Anterior cingulate cortex (tissue), 58 donors: ENCODE data around the gene SNX5.
A peak's percentile ranks its signal among the peaks of the same experiment; 100 is the strongest.

ENCODE experiments used
- DNase-seq, 58 donors: peaks; one replicate each; lab custom pipeline; 2025; lab: John Stamatoyannopoulos, UW

Gene SNX5

GRCh38 chr20:17968366-17969277 is at the start of gene SNX5, which contains the start of gene MGME1:
TSS of gene SNX5 (minus strand) at chr20:17968794. CDS start at chr20:17968425, 369 bp downstream.
TSS of gene MGME1 (plus strand) at chr20:17969018. CDS start at chr20:17969860, 842 bp downstream.
- DNase-seq, result peak; percentile 80 to 100 (median 99)

GRCh38 chr20:18018100-18018499 is 49.5 kb upstream of the SNX5 start:
- no peak for DNase-seq

- DNase-seq, result no peak
Measured at GRCh38 chr20:18016772-18017171, 48.2 kb upstream of the SNX5 start.

- DNase-seq, result peak in 5 of 58 donors; percentile 20 to 47 (median 26)
Measured at GRCh38 chr20:18014411-18014810, 45.8 kb upstream of the SNX5 start.

GRCh38 chr20:18012901-18013300 is 44.3 kb upstream of the SNX5 start:
- DNase-seq, result no peak

GRCh38 chr20:18011951-18012645 is 43.5 kb upstream of the SNX5 start:
- no peak for DNase-seq

GRCh38 chr20:18011482-18011881 is 42.9 kb upstream of the SNX5 start:
- no peak for DNase-seq

- DNase-seq, result no peak
Measured at GRCh38 chr20:18009116-18009515, 40.5 kb upstream of the SNX5 start.

- DNase-seq, result peak in 10 of 58 donors; percentile 8 to 64 (median 30)
Measured at GRCh38 chr20:18007534-18008292, 39.1 kb upstream of the SNX5 start.

GRCh38 chr20:18006684-18007083 is 38.1 kb upstream of the SNX5 start:
- no peak for DNase-seq

GRCh38 chr20:18005990-18006364 is 37.4 kb upstream of the SNX5 start:
- DNase-seq, result no peak

GRCh38 chr20:18005170-18005989 is 36.8 kb upstream of the SNX5 start:
- peak in 37 of 58 donors; percentile 6 to 78 (median 44) for DNase-seq

GRCh38 chr20:18004384-18005031 is 35.9 kb upstream of the SNX5 start:
- DNase-seq, result no peak

GRCh38 chr20:18003897-18004296 is 35.3 kb upstream of the SNX5 start:
- DNase-seq, result no peak

GRCh38 chr20:18001131-18001921 is 32.7 kb upstream of the SNX5 start:
- DNase-seq, result peak in 43 of 58 donors; percentile 10 to 77 (median 29)

- peak in 2 of 58 donors; percentile 20 to 31 for DNase-seq
Measured at GRCh38 chr20:17999566-17999965, 31.0 kb upstream of the SNX5 start.

- DNase-seq, result no peak
Measured at GRCh38 chr20:17998446-17998845, 29.9 kb upstream of the SNX5 start.
